Stimulated activated CD4-positive, alpha-beta T cell treated with anti-CD3 and anti-CD28 coated beads, Interleukin-12 subunit alpha, Interleukin-12 subunit beta, amount 100 ng/mL, for 24 hours (primary cell): ENCODE results near the gene NLGN1.

Experiments
- DNase-seq, 2 experiments: peaks; one replicate each; pipeline ENCODE4 v3.0.0-alpha.2; 2020; ENCODE audit warnings: low read depth in 2 of 2

The NLGN1 gene

GRCh38 chr3:173719585-173719984, 322.0 kb downstream of the NLGN1 start:
- no peak for DNase-seq

- no peak for DNase-seq
Measured at GRCh38 chr3:173725507-173725906, 328.0 kb downstream of the NLGN1 start.

- no peak for DNase-seq
Measured at GRCh38 chr3:173730391-173730790, 332.8 kb downstream of the NLGN1 start.

DNA sequence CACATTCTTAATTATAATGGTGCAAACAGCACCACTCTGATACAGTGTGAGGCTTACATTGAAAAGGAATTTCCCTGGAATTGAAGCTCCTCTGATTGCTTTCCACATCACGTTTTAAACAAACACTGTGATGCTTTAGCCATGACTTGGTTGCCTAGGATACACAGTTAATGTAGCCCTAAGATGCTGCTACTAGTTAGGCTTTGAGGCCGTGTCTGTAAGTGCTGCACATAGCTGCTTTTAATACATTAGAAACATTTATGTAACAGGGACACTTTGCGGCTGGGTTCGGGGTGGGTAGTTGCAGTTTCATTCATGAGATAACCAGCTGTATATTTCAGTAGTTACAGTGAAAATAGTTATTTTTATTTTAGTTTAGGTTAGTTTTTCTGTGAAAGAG, 334.7 kb downstream of the NLGN1 start:
- DNase-seq, result no peak

DNA sequence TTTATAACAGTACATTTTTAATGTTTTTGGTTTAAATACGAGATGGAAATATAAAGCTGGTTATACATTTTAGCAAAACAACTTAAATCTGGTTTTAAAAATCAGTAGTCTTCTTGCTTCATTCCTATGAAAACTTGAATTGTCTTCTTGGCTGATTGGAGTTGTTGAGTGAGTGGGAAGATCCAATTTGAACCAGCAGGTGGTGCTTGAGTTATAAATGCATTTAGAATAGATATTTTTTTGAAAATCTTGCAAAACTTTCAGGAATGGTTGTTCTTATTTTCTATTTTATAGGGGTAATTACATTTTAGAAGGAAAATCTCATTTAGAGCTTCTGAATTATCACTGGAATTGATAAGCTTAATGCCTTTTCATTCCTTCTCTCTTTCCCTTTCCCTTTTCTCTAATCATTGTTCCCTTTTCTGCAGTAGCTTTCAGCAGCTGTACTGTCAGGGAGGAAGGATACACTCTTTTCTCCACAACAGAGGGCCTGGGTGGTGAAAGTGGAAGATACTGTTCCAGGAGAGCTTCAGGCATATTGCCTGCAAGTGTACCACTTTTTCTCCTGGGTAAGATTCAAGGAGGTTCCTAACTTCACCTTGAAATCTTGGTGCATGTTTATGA, 335.6 kb downstream of the NLGN1 start:
- DNase-seq, result no peak

DNA sequence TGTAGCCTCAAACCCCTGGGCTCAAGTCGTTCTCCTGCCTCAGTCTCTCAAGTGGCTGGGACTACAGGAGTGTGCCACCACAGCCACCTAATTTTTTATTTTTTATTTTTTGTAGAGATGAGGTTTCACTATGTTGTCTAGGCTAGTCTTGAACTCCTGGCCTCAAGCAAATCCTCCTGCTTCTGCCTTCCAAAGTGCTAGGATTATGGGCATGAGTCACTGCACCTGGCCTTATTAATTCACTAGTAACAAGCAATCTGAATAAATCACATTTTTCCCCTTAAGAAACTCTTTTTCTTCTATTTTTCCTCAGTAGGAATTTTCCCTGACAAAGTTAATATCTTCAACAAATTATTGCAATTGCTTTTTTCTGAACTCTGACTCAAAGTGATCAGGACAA, 336.9 kb downstream of the NLGN1 start:
- no peak for DNase-seq

GRCh38 chr3:173734895-173735294, 337.4 kb downstream of the NLGN1 start:
- DNase-seq, result no peak

DNA sequence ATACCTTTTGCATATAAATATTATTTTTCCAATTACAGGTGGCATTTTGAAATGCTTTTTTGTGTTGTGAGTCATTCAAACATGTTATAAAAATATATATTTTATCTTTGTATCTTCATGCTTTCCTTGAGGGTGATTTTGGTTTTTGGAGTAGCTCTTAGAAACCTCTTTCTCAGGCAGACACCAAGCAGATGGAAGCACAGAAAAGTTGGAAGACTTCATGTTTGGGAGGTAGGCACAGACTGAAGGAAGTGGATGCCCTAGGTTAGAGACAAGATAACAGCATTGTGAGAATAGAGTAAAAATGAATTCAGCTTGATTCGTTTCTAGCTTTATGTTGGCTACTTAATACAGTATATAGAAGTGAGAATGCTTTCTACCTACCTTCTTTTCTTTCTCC, 338.3 kb downstream of the NLGN1 start:
- DNase-seq, result no peak

- DNase-seq, result no peak
Measured at GRCh38 chr3:173737167-173737808, 339.7 kb downstream of the NLGN1 start.

GRCh38 chr3:173739726-173740125, 342.2 kb downstream of the NLGN1 start:
- DNase-seq, result no peak

DNA sequence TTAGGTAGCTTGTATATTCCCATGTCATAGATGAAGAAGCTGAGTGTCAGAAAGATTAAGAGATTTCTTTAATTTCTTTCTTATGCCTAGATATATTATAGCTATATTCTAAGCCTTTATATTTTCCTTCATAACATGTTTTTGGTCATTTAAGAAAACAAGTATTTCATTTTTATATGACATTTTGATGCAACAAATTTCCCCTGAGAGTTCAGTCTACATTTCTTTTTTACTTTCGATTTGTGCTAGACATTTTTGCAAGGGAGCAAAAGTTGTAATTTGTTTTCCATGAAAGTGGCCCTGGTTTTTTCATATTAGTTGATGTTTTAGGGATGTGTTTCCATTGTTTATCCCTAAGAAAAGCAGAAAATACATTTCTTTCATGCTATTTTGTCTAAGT, 344.9 kb downstream of the NLGN1 start:
- no peak for DNase-seq

DNA sequence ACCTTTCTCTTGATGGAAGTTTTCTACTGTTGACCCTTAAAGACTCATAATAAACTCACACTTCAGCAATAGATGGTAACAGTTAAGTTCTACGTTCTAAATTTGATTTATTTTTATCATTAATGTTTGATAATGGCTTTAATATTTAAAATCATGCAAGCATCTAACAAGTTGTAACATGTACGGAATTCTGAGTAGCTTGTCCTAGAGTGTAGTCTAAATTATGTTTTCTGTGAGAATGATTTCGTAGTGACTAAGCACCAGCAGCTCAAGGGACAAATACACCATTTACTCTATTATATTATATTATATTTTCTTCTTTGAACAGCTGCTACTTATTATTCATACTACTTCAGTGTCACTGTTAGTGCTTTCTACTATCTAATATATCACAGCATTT, 345.6 kb downstream of the NLGN1 start:
- DNase-seq, result no peak

DNA sequence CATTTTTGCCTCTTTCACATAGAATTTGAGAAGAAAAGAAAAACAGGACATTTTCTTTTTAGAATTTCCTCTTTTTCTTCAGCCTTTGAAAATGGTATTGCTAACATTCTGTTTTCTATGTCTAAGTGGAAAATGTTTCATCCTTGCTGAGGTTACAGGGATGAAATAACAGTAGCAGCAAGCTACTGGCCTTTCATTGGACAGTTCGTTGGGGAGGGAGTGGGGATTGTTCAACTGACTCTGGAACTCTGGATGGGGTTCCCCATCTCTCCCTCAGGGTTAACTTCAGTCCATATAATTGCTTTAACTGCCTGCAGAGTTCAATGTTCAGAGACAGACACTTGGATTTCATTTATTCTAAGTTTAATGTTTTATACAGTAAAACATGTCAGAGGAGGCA, 346.0 kb downstream of the NLGN1 start:
- DNase-seq, result no peak

GRCh38 chr3:173744479-173744878, 346.9 kb downstream of the NLGN1 start:
- no peak for DNase-seq

GRCh38 chr3:173744895-173745294, 347.4 kb downstream of the NLGN1 start:
- DNase-seq, result no peak

DNA sequence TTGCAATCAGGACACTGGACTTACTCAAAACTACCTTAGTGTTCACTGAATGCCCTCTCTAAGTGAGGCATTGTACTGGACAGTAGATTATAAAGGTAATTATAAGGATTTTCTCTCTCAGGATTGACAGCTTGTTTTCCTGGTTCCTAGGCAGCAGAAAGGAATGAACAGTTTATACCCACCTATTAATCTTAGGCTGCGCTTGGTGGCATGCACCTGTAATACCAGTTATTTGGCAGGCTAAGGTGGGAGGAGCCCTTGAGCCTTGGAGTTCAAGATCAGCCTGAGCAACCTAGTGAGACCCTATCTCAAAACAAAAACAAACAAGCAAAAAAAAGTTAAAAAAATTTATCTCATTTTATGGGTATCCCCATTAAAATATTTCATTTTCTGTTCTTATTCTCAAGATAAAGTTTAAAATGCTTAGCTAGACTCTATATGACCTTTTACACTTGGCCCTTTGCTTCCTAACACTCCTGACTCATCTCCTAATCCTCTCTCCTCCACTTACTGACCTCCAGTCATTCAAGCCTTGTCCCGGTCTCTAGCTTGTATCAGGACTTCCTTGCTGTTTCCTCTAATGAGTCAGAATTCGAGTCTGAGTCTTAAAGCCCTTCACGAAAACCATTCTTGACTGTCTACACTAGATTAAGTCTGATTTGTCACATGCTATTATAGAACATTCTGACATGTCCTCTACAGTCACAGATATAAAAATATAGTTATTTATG, 348.6 kb downstream of the NLGN1 start:
- no peak for DNase-seq

DNA sequence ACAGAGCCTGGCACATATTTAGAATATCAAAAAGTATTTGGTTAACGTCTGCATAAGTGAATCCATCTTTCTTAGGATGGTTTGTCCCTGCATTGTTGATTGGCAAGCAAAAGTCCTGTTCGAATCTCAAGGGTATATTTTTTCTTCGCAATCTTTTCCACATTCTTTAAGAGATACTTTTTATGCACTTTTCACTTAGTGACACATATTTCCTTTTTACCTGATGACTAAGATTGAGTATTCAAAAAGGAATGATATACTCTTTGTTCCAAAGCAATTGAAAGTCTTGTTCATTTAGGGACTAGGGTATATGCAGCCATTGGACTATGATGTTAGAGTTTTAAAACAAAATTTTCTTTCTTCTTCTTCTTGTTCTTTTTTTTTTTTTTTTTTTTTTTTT, 349.9 kb downstream of the NLGN1 start:
- no peak for DNase-seq

GRCh38 chr3:173748105-173748504, 350.6 kb downstream of the NLGN1 start:
- DNase-seq, result no peak

GRCh38 chr3:173750095-173750494, 352.6 kb downstream of the NLGN1 start:
- DNase-seq, result no peak

- no peak for DNase-seq
Measured at GRCh38 chr3:173750591-173750990, 353.0 kb downstream of the NLGN1 start.

- DNase-seq, result no peak
Measured at GRCh38 chr3:173753593-173753992, 356.0 kb downstream of the NLGN1 start.

DNA sequence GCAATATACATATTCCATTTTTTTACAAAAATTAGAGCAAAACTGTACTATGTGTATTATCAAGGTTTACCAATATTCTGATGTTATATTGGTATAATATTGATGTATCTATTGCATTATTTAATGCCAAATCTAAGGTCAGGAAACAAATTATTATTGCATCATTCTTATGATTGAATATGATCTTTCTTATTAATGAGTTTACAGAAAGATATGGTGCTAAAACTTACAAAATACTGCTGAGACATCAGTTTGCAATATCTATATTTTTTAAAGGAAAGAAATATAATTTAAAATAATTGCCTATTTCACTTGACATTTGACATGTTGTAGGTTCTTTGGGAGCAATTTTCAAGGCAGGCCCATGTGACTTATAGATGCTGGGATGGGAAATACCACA, 357.6 kb downstream of the NLGN1 start:
- DNase-seq, result no peak

GRCh38 chr3:173761161-173761560, 363.6 kb downstream of the NLGN1 start:
- no peak for DNase-seq
